Keratinocyte (primary cell): ENCODE data around the gene AMZ1.

Experiments used
- CTCF ChIP-seq, 3 experiments: IDR thresholded peaks in 1 of 3; conservative IDR thresholded peaks in 1 of 3; optimal IDR thresholded peaks in 1 of 3; 2 replicates in 2 of 3; 3 replicates in 1 of 3; pipeline versions ENCODE3 to v1.5.1; 2011; ENCODE audit warnings: low read length in 3 of 3, mild to moderate bottlenecking in 3 of 3, moderate library complexity in 2 of 3, control low read depth in 1 of 3, inconsistent platforms in 1 of 3; ENCODE audit not compliant: insufficient read depth in 2 of 3; ENCODE audit errors: extremely low read depth in 1 of 3
- EZH2 ChIP-seq: IDR thresholded peaks from one replicate; pipeline ENCODE4 v1.6.1; 2012; ENCODE audit warnings: inconsistent platforms, mild to moderate bottlenecking, low read length, moderate library complexity

- no peak for TF ChIP-seq CTCF (optimal IDR thresholded peaks at IDR 0.05 in 1 of 3, IDR thresholded peaks at IDR 0.05 in 1 of 3, conservative IDR thresholded peaks at IDR 0.05 in 1 of 3; ENCODE audit: extremely low read depth in 1 of 3, insufficient read depth in 2 of 3, low read length in 3 of 3)
- no peak for TF ChIP-seq EZH2
These were observed 24.1 kb downstream of the AMZ1 start for GRCh38 chr7:2711895-2712675.
